Pancreas (tissue), 10 donors: ENCODE results near the gene SLC29A3. TPM values are rescaled to one million over a fixed set of nuclear protein-coding genes. Genes with fewer than 3 reads are reported as not detected.
A peak's percentile ranks its signal among the peaks of the same experiment; 100 is the strongest.

ENCODE experiments used
- ATAC-seq, 4 donors: fragments of 200-7000 bp; cut with Tn5 transposase; one replicate each; pipeline versions ENCODE4 v1.8.0 to v1.9.1; 2020; ENCODE audit warnings: mild to moderate bottlenecking in 4 of 4, moderate library complexity in 4 of 4
- DNase-seq, 6 donors: peaks; one replicate each; pipeline ENCODE4 v3.0.0-alpha.2; 2020
- FAIRE-seq: peaks from 2 replicates; lab custom pipeline; 2012; peaks lifted over from hg19 to GRCh38; lab: Jason Lieb, UNC
- H3K27ac ChIP-seq, 4 donors: fragments of 200-600 bp; sonication (generic); 1 replicate in 3 of 4; 2 replicates in 1 of 4; pipeline versions ENCODE4 v1.5.0 to v1.8.0; 2020
- H3K27me3 ChIP-seq, 4 donors: fragments of 200-600 bp; one replicate each; pipeline ENCODE4 v1.8.0; 2021
- H3K36me3 ChIP-seq, 3 donors: fragments of 200-600 bp; sonication (generic) in 1 of 3; one replicate each; pipeline versions ENCODE4 v1.5.0 to v1.8.0; 2020 to 2021
- H3K4me1 ChIP-seq, 3 donors: fragments of 200-600 bp; one replicate each; pipeline ENCODE4 v1.8.0; 2021
- H3K4me3 ChIP-seq, 4 donors: fragments of 200-600 bp; sonication (generic) in 2 of 4; one replicate each; pipeline versions ENCODE4 v1.5.0 to v1.8.0; 2020 to 2021
- H3K9me3 ChIP-seq, 4 donors: fragments of 200-600 bp; one replicate each; pipeline ENCODE4 v1.8.0; 2021
- WGBS, 2 donors: extraction: QIAGEN DNeasy Blood & Tissue Kit; methylation state at CpG; one replicate each; pipeline ENCODE4 v1.1.7; 2013; 5-methylcytosine and 5-hydroxymethylcytosine counted together
- intact Hi-C, 3 donors: fragments of 100-400 bp; cut with DNase I; formaldehyde crosslinking; loops; one replicate each; pipeline versions ENCODE4 v1.11.1 to v1.14.2; 2022
- polyA plus RNA-seq, 2 donors: library from polyadenylated mRNA; stranded (reverse); fragments of 200-250 nt; gene quantifications; one replicate each; pipeline ENCODE4 v1.2.3, GENCODE V29; 2013
- total RNA-seq, 6 donors: library from RNA; stranded (reverse); fragmentation: NEBNext Ultra II Directional in 4 of 6; extraction: Animal tissue kit (Norgen Biotek cat#: 25700) in 4 of 6; gene quantifications; one replicate each; pipeline versions ENCODE4 v1.2.1 to v1.2.4, GENCODE V29; 2021 to 2023
- TF ChIP-seq, protein P1 (sequence below), 4 donors: fragments of 200-600 bp; sonication (generic) in 3 of 4; IDR thresholded peaks; one replicate each; pipeline versions ENCODE4 v1.5.0 to v1.8.0; 2021; ENCODE audit warnings: antibody characterized with exemption in 4 of 4
- donor health status: healthy with polysubstance abuse.
- donor health status: DM: no; HTN: no; CAD: no; lungs with moderate emphysema.
- donor health status: DM: no; HTN: no; CAD: no.
- donor health status: control.
- donor health status: control.
- donor health status: Bipolar disorder and iron deficiency.
- donor health status: DM: yes; HTN: yes; CAD: no.
- donor health status: DM: no; HTN: no; CAD: no.
- donor health status: DM: no; HTN: no; CAD: no.
- donor health status: DM: yes; HTN: yes; CAD: no.

Gene SLC29A3
- total and polyA plus RNA-seq, 8 donors, result 2.2 to 7.0 (median 3.2) TPM

DNA sequence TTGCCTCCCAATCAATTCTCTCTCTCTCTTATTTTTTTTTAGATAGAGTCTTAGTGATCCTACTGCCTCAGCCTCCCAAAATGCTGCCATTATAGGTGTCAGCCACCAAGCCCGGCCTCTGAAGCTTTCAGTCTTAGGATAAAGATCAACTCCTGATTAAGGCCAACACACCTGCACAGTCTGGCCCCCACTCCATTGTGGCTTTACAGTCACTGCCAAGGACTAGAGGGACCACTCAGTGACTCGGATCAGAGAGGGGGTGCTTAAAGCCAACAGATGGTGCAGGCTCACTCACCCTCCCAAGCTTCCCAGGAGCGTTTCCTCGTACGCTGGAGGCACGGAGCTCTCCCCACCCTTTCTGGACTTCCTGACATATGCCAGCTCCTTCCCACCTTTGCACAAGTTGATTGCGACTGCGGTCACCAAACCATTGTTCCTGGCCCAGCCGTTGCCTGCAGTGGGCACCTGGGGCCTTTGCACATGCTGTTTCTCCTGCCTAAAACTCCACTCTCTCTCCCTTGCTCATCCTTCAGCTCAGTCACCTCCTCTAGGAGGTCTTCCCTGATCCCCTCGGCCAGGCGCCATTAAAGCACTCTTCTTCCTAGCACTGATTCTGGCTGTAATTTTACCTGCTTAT, 76.0 kb downstream of the SLC29A3 start:
- whole genome bisulfite sequencing, 2 donors, result 87 to 92% methylated on average over 11 of the region's 11 CpGs
- FAIRE-seq (no peak), ATAC-seq (no peak), DNase-seq (no peak)
- H3K27me3 ChIP-seq, result peaks cover 0 to 3% (median 0%) of the 10 kb centered on the region in 4 donors
- intact Hi-C loops, result loop anchor here in 2 of 3 donors (5.0 kb wide), 1 partner anchor 177 kb away; no protein-coding TSS in a partner anchor
- H3K36me3 ChIP-seq, result no peaks in the 10 kb centered on the region
- no peaks in the 10 kb centered on the region for H3K9me3 ChIP-seq
- TF ChIP-seq, protein P1, sequence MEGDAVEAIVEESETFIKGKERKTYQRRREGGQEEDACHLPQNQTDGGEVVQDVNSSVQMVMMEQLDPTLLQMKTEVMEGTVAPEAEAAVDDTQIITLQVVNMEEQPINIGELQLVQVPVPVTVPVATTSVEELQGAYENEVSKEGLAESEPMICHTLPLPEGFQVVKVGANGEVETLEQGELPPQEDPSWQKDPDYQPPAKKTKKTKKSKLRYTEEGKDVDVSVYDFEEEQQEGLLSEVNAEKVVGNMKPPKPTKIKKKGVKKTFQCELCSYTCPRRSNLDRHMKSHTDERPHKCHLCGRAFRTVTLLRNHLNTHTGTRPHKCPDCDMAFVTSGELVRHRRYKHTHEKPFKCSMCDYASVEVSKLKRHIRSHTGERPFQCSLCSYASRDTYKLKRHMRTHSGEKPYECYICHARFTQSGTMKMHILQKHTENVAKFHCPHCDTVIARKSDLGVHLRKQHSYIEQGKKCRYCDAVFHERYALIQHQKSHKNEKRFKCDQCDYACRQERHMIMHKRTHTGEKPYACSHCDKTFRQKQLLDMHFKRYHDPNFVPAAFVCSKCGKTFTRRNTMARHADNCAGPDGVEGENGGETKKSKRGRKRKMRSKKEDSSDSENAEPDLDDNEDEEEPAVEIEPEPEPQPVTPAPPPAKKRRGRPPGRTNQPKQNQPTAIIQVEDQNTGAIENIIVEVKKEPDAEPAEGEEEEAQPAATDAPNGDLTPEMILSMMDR (IDR thresholded peaks at IDR 0.05), result no peak
- H3K4me1 ChIP-seq, result peaks cover 0 to 10% (median 5%) of the 10 kb centered on the region in 3 donors
- no peak overlapping the region for H3K27ac ChIP-seq
- no peak overlapping the region for H3K4me3 ChIP-seq

DNA sequence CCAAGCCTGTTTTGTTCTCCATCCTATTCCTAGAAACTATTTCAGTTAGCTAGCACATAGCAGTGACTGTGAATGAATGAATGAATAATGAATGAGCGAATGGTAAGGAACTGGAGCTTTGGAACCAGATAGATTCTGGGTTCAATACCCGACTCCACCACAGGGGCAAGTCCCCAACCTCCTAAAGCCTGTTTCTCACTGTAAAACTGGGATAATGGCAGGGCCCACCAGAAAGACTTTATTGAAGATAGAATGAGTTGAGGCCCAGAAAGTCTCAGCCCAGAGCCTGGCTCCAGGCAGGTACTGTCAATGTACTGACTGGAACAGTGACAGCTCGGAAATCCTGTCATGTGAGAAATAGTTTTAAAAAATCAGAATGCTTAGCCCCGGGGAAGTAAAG, 76.6 kb downstream of the SLC29A3 start:
- no peak for DNase-seq
- WGBS, 2 donors, result 90 to 93% methylated on average over 4 of the region's 4 CpGs
- Histone ChIP-seq H3K9me3 (no peaks in the 10 kb centered on the region), H3K4me3 (no peak overlapping the region), H3K4me1 (peaks cover 0 to 10% (median 5%) of the 10 kb centered on the region in 3 donors), H3K27ac (no peak overlapping the region), H3K27me3 (peaks cover 0 to 3% (median 0%) of the 10 kb centered on the region in 4 donors), H3K36me3 (no peaks in the 10 kb centered on the region)
- intact Hi-C loops, result loop anchor here in 1 of 3 donors (5.0 kb wide), 1 partner anchor 177 kb away; no protein-coding TSS in a partner anchor
- FAIRE-seq, result no peak
- no peak for ATAC-seq
- TF ChIP-seq, protein P1 (IDR thresholded peaks at IDR 0.05), result no peak

DNA sequence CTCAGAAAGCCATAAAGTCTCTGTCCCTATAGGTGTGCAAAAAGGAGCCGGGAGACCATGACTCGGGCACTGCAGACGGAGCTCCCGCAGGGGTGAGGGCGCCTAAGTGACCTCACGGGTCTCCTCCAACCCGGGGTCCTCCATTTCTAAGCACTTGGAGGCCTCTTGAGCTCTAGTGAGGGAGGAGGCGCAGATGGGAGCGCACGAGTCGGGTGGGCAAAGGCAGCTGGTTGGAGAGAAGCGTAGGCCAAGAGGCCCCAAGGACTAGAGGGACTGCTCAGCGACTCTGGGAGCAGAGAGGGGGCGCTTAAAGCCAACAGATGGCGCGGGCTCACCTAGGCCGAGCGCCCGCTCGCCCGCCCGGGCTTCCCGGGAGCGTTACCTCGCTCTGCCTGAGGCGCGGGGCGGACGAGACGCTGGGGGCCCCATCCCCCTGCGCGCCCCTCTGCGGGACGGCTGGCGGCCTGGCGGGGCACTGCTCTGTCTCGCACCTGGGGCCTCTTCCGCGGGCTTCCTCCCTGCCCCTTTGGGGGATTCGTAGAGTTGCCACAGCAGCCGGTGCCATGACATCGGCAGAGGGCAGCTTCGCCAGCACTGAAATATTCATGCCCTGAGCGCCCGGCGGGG, 77.1 kb downstream of the SLC29A3 start:
- TF ChIP-seq, protein P1 (IDR thresholded peaks at IDR 0.05), result peak in 2 of 4 donors; percentile 30 to 36
- H3K4me1 ChIP-seq, result peaks cover 0 to 10% (median 5%) of the 10 kb centered on the region in 3 donors
- intact Hi-C loops, result loop anchor here in 1 of 3 donors (5.0 kb wide), 1 partner anchor 176 kb away; no protein-coding TSS in a partner anchor
- ATAC-seq (peak; percentile 79 to 88 (median 86)), FAIRE-seq (no peak), DNase-seq (peak; percentile 39 to 72 (median 57))
- H3K9me3 ChIP-seq, result no peaks in the 10 kb centered on the region
- no peaks in the 10 kb centered on the region for H3K36me3 ChIP-seq
- 36 to 39% methylated on average over 35 to 46 of the region's 46 CpGs for WGBS, 2 donors
- H3K27me3 ChIP-seq, result peaks cover 0 to 3% (median 0%) of the 10 kb centered on the region in 4 donors
- peak overlapping the region in 3 of 4 donors; percentile 8 to 51 (median 38) for H3K4me3 ChIP-seq
- H3K27ac ChIP-seq, result no peak overlapping the region

DNA sequence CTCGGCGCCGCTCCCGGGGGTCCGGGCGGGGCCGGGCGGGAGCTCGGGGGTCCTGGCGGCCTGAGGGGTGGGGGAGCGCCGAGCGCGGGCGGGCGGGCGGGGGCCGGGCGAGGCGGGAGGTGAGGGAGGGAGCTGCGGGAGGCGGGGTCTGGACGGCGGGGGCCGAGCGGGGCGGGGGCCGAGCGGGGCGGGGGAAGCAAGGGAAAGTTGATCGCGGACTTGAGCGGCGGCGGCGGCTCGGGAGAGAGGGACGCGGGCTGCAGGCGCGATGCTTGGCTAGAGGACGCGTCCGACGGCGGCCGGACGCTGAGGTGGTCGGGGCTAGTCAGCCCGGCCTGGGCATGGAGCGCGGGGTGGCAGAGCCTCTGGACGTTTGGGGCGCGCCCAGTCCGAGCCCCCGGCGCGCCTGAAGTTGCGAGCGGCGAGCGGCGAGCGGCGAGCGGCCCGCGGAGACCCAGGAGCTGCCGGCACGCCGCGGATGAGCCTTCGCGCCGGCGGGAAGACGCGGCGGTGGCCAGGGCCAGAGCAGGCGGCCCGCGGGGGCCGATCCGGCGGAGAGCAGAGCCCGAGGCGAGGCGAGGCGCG, 77.7 kb downstream of the SLC29A3 start, which contains the start of gene CDH23:
CDH23 (plus strand) TSS at position 210 of the 585 bp plus-strand sequence. CDS start 42,912 bp downstream, outside the sequence.
- peak in 4 of 6 donors; percentile 35 to 72 (median 48) for DNase-seq
- peak within 1 kb of the TSS; percentile 11 to 51 (median 27) for H3K4me3 ChIP-seq
- WGBS, 2 donors, result 1 to 3% methylated on average over 25 to 91 of the region's 91 CpGs
- peaks cover 0 to 4% (median 0%) of the 10 kb centered on the region in 4 donors for H3K27me3 ChIP-seq
- H3K4me1 ChIP-seq, result peaks cover 0 to 10% (median 5%) of the 10 kb centered on the region in 3 donors
- H3K36me3 ChIP-seq, result no peaks in the 10 kb centered on the region
- FAIRE-seq, result no peak
- TF ChIP-seq, protein P1 (IDR thresholded peaks at IDR 0.05), result no peak
- intact Hi-C loops, result loop anchor here in 1 of 3 donors (5.0 kb wide), 1 partner anchor 175 kb away; no protein-coding TSS in a partner anchor
- H3K9me3 ChIP-seq, result no peaks in the 10 kb centered on the region
- peak; percentile 26 to 76 (median 44) for ATAC-seq
- H3K27ac ChIP-seq, result no peak within 1 kb of the TSS
